CD4-positive, alpha-beta T cell treated with Interleukin-1 beta for 1 hour (primary cell): ENCODE measurements around the gene NUDT16L1.

Experiments used
- DNase-seq, 2 donors: peaks; one replicate each; pipeline ENCODE4 v3.0.0-alpha.2; 2020 to 2022

The NUDT16L1 gene

GRCh38 chr16:4693296-4693955 is at the start of gene NUDT16L1:
NUDT16L1 (plus strand) TSS chr16:4693562; CDS start chr16:4693727, 165 bp downstream.
- peak; percentile 97 for DNase-seq

GRCh38 chr16:4646773-4647643 is 46.4 kb upstream of the NUDT16L1 start:
- no peak for DNase-seq

GRCh38 chr16:4647644-4647980 is 45.8 kb upstream of the NUDT16L1 start:
- DNase-seq = no peak

GRCh38 chr16:4648917-4649316 is 44.4 kb upstream of the NUDT16L1 start:
- no peak for DNase-seq

GRCh38 chr16:4649744-4650442 is 43.5 kb upstream of the NUDT16L1 start:
- no peak for DNase-seq

- peak; percentile 82 for DNase-seq
These were observed 42.8 kb upstream of the NUDT16L1 start for GRCh38 chr16:4650443-4651074.

GRCh38 chr16:4651827-4652226 is 41.5 kb upstream of the NUDT16L1 start:
- DNase-seq = no peak

GRCh38 chr16:4652561-4652960 is 40.8 kb upstream of the NUDT16L1 start:
- DNase-seq = no peak

GRCh38 chr16:4654011-4654963 is 39.1 kb upstream of the NUDT16L1 start:
- DNase-seq = no peak

- DNase-seq = no peak
These were observed 38.3 kb upstream of the NUDT16L1 start for GRCh38 chr16:4654964-4655590.

- no peak for DNase-seq
These were observed 37.6 kb upstream of the NUDT16L1 start for GRCh38 chr16:4655801-4656200.

- no peak for DNase-seq
These were observed 37.1 kb upstream of the NUDT16L1 start for GRCh38 chr16:4656221-4656620.

GRCh38 chr16:4656695-4657686 is 36.4 kb upstream of the NUDT16L1 start:
- DNase-seq = no peak

GRCh38 chr16:4659363-4660353 is 33.7 kb upstream of the NUDT16L1 start:
- DNase-seq = no peak

- DNase-seq = peak; percentile 64 to 75
These were observed 32.8 kb upstream of the NUDT16L1 start for GRCh38 chr16:4660454-4661007.

GRCh38 chr16:4661661-4662060 is 31.7 kb upstream of the NUDT16L1 start:
- DNase-seq = no peak

GRCh38 chr16:4663465-4663776 is 29.9 kb upstream of the NUDT16L1 start:
- DNase-seq = no peak

- peak in 1 of 2 donors; percentile 62 for DNase-seq
These were observed 29.4 kb upstream of the NUDT16L1 start for GRCh38 chr16:4663777-4664465.
